GM13977 (cell line): ENCODE measurements around the gene RASA3.
"Not testable (repeated sequence)": the region's sequence is repeated elsewhere in the genome, so short reads cannot be mapped to it uniquely, and the experiment has no call there.

Experiments
- DNase-seq: peaks from one replicate; pipeline ENCODE4 v3.0.0; 2012; ENCODE audit warnings: low spot score
- CTCF ChIP-seq: IDR thresholded peaks from 2 replicates; pipeline ENCODE4 v1.5.1; 2012; ENCODE audit warnings: mild to moderate bottlenecking, control low read depth; ENCODE audit not compliant: insufficient read depth; ENCODE audit errors: extremely low read depth, missing control alignments
- in situ Hi-C: fragments of 300-500 bp; cut with MboI; formaldehyde crosslinking; loops from one replicate; pipeline ENCODE4 v1.12.0; 2022; ENCODE audit warnings: low sequenced_read_pairs, low pct_unique_long_range_greater_than_20kb, mixed read lengths, inconsistent platforms; ENCODE audit not compliant: unreplicated experiment

Gene RASA3

GRCh38 chr13:114023716-114024602 lies 108.5 kb downstream of the RASA3 start:
- TF ChIP-seq CTCF, result no peak
- no peak for DNase-seq
- in situ Hi-C loops, result no loop called here

DNA sequence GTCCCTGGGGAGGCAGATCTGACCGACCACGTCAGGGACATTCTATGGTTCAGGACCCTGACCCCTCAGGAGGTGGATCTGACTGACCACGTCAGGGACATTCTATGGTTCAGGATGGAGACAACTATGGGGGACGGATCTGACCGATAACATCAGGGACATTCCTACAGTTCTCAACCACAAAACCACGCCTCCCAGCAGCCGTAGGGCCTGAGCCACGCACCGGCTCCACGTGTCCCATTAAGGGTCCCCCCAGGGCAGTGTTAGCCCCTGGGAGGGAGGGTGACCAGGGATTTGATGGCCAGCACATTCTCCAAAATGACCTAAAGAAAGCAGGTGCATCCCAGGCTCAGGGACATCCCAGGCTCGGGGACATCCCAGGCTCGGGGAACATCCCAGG lies 109.5 kb downstream of the RASA3 start:
- in situ Hi-C loops, result no loop called here
- no peak for DNase-seq

DNA sequence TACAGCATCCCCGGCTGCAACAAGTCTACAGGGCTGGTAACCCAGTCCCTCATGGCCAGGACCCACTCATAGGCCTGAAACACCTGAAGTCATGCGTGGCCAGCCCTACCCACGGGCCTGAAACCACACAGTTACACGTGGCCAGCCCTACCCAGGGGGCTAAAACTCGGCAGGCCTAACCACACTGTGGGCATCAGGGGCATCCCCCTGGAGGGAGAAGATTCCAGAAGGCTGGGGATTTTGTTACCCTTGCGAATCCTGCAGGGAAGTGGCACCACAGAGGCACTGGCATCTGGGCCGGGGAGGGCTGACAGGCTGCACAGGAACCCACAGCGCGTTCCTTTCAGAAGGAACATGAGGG lies 110.1 kb downstream of the RASA3 start:
- in situ Hi-C loops, result no loop called here
- no peak for DNase-seq
- no peak for TF ChIP-seq CTCF

More for the DNA sequence above, 109.5 kb downstream of the RASA3 start:
- TF ChIP-seq CTCF, result no peak

GRCh38 chr13:114021464-114022308 lies 110.7 kb downstream of the RASA3 start:
- no peak for DNase-seq
- TF ChIP-seq CTCF, result no peak
- in situ Hi-C loops, result no loop called here

- DNase-seq, result no peak
- in situ Hi-C loops, result no loop called here
- TF ChIP-seq CTCF, result no peak
These were observed 111.5 kb downstream of the RASA3 start for GRCh38 chr13:114020750-114021463.

GRCh38 chr13:114020134-114020533 lies 112.3 kb downstream of the RASA3 start:
- in situ Hi-C loops, DNase-seq: not testable (repeated sequence)
